ENCODE data around the gene ABLIM2.

ABLIM2 gene

GRCh38 chr4:7970361-7970946 is 188.2 kb downstream of the ABLIM2 start:
- H3K4me3 ChIP-seq (replicated peaks; ENCODE audit: insufficient read depth, low read length): no peak overlapping the region
- no peak overlapping the region for H3K27ac ChIP-seq (replicated peaks)

GRCh38 chr4:7968262-7968896 is 190.2 kb downstream of the ABLIM2 start:
- H3K4me3 ChIP-seq (replicated peaks; ENCODE audit: insufficient read depth, low read length): no peak overlapping the region
- H3K27ac ChIP-seq (replicated peaks): no peak overlapping the region
- DNase-seq (ENCODE audit: low read depth in 1 of 2, low spot score in 1 of 2): no peak
- TF ChIP-seq CTCF (IDR thresholded peaks at IDR 0.05; ENCODE audit: insufficient read depth, low read length): no peak
- no peak for TF ChIP-seq POLR2AphosphoS5 (IDR thresholded peaks at IDR 0.05; ENCODE audit: low read depth)
- no peak for TF ChIP-seq SPI1 (IDR thresholded peaks at IDR 0.05; ENCODE audit: borderline replicate concordance, low read depth)
- no peak for TF ChIP-seq REST (IDR thresholded peaks at IDR 0.05; ENCODE audit: insufficient replicate concordance, low read depth)
- no peak for TF ChIP-seq GABPA (IDR thresholded peaks at IDR 0.05; ENCODE audit: low read depth)
- H3K27me3 ChIP-seq (ENCODE audit: insufficient read depth, poor library complexity, severe bottlenecking): peaks cover 14% of the 10 kb centered on the region

More at GRCh38 chr4:7970361-7970946, 188.2 kb downstream of the ABLIM2 start:
- no peak for DNase-seq (ENCODE audit: low read depth in 1 of 2, low spot score in 1 of 2)
- peaks cover 14% of the 10 kb centered on the region for H3K27me3 ChIP-seq (ENCODE audit: insufficient read depth, poor library complexity, severe bottlenecking)
- no peak for TF ChIP-seq SPI1 (IDR thresholded peaks at IDR 0.05; ENCODE audit: borderline replicate concordance, low read depth)

GRCh38 chr4:7967501-7968261 is 190.9 kb downstream of the ABLIM2 start:
- DNase-seq (ENCODE audit: low read depth in 1 of 2, low spot score in 1 of 2): no peak
- H3K4me3 ChIP-seq (replicated peaks; ENCODE audit: insufficient read depth, low read length): no peak overlapping the region
- H3K27ac ChIP-seq (replicated peaks): no peak overlapping the region
- TF ChIP-seq SPI1 (IDR thresholded peaks at IDR 0.05; ENCODE audit: borderline replicate concordance, low read depth) (no peak), POLR2AphosphoS5 (IDR thresholded peaks at IDR 0.05; ENCODE audit: low read depth) (no peak), GABPA (IDR thresholded peaks at IDR 0.05; ENCODE audit: low read depth) (no peak), REST (IDR thresholded peaks at IDR 0.05; ENCODE audit: insufficient replicate concordance, low read depth) (no peak), CTCF (IDR thresholded peaks at IDR 0.05; ENCODE audit: insufficient read depth, low read length) (no peak)
- peaks cover 14% of the 10 kb centered on the region for H3K27me3 ChIP-seq (ENCODE audit: insufficient read depth, poor library complexity, severe bottlenecking)

GRCh38 chr4:7967063-7967440 is 191.6 kb downstream of the ABLIM2 start:
- H3K27me3 ChIP-seq (ENCODE audit: insufficient read depth, poor library complexity, severe bottlenecking): peaks cover 14% of the 10 kb centered on the region
- DNase-seq (ENCODE audit: low read depth in 1 of 2, low spot score in 1 of 2): no peak
- no peak overlapping the region for H3K27ac ChIP-seq (replicated peaks)
- no peak overlapping the region for H3K4me3 ChIP-seq (replicated peaks; ENCODE audit: insufficient read depth, low read length)
- no peak for TF ChIP-seq GABPA (IDR thresholded peaks at IDR 0.05; ENCODE audit: low read depth)
- TF ChIP-seq CTCF (IDR thresholded peaks at IDR 0.05; ENCODE audit: insufficient read depth, low read length): no peak
- TF ChIP-seq SPI1 (IDR thresholded peaks at IDR 0.05; ENCODE audit: borderline replicate concordance, low read depth): no peak
- no peak for TF ChIP-seq POLR2AphosphoS5 (IDR thresholded peaks at IDR 0.05; ENCODE audit: low read depth)
- no peak for TF ChIP-seq REST (IDR thresholded peaks at IDR 0.05; ENCODE audit: insufficient replicate concordance, low read depth)
